Fibroblast of skin of left quadriceps (primary cell): ENCODE data around the gene CCDC154.

ENCODE experiments used
- DNase-seq, 2 experiments: peaks; one replicate each; pipeline ENCODE4 v3.0.0-alpha.2; 2013; ENCODE audit warnings: low read depth in 2 of 2

CCDC154 gene

DNA sequence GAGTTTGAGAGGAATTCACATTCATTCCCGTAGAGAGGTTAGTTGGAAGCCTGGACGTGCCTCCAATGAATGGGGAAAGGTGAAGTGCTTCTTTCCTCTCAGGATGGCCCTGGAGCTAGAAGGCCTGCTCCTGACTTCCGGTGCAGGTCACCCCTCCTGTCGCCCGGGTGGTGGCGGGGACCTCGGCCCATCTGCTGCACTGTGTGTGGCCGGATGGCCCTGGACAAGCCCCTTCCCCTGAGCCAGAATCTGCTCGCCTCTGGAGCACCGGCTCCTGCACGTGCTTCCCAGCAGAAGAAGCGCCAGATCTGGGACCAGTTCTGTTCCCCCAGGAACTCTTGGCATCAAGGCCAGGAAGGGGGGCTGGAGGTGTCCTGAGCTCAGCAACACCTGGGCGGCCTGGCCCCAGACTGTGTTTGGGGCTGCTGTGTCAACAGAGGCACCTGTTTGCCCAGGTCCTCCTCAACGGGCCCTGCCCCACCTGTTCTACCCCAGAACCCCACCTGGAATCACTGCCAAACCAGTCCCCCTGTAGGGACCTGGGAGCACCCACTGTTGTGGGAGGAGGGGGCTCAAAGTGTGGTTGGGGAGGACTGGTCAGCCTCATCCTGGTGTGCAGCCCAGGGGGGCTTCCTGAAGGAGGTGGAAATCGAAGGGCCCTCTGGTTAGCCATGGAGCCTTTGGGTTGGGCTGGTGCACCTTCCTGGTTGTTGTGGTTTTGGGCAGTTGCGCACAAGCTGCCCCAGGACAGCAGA lies 18.6 kb downstream of the CCDC154 start:
- DNase-seq, result no peak

- no peak for DNase-seq
Observed at GRCh38 chr16:1424028-1424427, 20.3 kb downstream of the CCDC154 start.

DNA sequence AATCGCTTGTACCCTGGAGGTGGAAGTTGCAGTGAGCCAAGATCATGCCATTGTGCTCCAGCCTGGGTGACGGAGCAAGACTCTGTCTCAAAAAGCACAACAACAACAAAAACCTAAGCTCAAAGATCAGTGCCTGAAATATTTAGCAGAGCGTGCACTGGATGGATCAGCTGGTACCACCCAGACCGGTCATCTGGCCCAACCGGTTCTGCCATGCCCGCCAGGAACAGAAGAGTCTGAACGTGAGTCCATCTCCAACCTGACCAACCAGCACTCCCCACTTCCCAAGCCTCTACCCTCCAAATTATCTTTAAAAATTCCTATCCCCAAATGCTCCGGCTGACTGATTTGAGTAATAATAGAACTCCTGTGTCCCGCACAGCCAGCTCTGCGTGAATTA lies 22.3 kb downstream of the CCDC154 start:
- DNase-seq, result no peak

DNA sequence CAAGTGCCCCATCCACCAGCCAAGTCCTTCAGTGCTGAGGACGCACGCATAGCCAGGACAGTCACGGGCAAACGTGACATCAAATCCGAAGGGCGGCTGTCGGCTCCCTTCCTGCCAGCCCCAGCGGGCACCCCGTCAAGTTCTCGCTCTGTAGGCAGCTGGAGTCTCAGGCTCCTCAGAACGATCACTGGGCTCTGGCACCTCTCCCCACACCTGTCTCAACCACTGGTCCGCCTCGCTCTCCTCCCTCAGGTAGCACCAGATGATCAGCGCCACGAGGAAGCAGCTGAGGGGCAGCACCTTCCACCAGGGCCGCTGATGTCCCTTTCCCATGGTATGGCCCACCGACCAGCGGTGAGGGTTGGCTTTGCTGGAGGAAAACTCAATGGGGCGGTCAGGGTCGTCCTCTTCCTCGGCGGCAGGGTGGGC lies 24.2 kb downstream of the CCDC154 start:
- no peak for DNase-seq

DNA sequence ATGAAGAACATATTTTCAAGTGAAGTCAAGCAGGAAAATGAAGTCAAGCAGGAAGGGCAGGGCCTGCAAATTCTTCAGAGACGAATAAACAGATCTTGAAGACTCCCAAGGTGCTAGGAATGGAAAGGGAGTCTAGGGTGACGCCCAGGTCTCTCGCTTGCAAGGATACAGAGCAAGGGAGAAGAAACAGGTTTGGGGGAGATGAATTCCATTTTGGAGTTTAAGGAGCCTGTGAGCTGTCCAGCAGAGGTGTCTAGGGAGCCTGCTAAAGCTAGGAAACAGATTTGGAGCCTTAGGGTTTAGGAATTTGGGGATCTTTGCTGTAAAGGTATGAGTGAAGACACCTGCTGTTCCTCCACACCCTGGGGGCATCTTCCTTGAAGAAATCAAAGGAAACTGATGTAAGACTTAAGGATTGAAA lies 27.8 kb downstream of the CCDC154 start:
- DNase-seq, result no peak

DNA sequence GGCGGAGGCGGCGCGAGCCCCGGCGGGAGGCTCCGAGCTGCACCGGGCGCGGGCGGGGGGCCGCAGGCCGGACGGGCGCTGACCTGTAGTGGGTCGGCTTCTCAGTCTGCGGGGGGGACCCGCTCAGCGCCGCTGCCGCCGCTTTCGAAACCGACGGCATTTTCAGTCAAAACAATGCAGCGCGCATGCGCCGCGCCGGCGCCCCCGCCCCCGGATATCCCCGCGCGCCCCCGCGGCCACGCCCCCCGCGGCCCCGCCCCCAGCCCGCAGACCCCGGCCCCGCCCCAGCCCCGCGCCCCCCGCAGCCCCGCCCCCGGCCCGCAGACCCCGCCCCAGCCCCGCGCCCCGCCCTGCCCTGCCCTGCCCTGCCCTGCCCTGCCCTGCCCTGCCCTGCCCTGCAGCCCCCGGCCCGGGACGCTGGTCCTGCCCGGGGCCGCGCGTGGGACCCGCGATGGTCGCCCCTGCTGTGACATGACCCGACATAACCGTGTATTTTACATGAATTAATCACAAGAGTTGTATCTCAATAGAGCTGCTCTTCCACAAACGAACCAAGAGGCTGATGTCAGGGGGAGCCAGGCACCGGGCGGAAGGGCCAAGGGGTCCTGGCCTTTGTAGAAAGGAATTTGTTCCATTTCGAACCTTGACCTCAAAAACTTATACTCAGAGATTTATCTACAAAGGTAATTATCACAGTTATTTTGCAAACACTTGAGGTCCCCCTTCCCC lies 29.7 kb downstream of the CCDC154 start, which contains the start of gene UNKL:
TSS of gene UNKL (minus strand) at position 173 of the 729 bp plus-strand sequence. CDS start at position 160, 13 bp downstream.
- DNase-seq, result peak in 1 of 2 experiments; percentile 18

GRCh38 chr16:1413684-1414531 lies 30.4 kb downstream of the CCDC154 start:
- DNase-seq, result peak in 1 of 2 experiments; percentile 13

DNA sequence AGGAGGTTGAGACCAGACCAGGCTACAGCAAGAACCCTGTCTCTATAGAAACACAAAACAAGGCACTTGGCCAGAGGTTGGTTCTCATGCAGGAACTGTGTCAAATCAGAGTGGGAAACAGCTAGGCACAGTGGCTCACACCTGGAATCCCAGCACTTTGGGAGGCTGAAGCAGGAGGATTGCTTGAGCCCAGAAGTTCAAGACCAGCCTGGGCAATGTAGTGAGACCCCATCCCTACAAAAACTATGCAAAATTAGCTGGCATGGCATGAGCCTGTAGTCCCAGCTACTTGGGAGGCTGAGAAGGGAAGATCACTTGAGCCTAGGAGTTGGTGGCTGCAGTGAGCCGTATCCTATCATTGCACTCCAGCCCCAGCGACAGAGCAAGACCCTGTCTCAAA lies 31.5 kb downstream of the CCDC154 start:
- no peak for DNase-seq

DNA sequence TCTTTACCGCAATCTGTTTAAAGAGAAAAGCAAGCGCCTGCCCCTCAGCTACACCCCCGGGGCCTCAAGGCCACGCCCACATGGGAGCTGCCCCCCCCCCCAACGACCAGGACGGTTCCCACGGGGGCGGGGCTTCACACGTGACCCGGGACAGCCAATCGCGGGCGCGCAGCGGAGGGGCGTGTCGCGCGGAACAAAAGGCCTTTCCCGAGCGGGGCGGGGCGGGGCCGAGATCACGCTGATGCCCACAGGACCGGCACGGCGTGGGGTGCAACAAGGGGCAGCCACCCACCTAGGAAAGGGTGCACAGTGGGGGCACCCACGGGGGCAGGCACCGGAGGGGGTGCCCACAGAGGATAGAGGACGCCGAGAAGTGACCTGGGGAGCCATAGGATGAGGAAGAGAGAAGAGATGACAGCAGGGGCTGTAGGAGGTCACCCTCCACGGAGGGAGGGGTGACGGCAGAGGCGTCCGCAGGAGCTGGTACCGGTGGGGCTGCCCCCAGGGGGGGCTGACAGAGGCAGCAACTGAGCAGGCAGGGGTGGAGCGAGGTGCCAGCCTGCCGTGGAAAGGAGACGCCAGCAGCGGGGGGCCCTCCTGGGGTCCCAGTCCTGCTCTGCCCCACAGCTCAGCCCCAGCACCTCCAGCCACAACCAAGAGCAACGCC lies 36.1 kb downstream of the CCDC154 start:
- peak; percentile 71 to 72 for DNase-seq

DNA sequence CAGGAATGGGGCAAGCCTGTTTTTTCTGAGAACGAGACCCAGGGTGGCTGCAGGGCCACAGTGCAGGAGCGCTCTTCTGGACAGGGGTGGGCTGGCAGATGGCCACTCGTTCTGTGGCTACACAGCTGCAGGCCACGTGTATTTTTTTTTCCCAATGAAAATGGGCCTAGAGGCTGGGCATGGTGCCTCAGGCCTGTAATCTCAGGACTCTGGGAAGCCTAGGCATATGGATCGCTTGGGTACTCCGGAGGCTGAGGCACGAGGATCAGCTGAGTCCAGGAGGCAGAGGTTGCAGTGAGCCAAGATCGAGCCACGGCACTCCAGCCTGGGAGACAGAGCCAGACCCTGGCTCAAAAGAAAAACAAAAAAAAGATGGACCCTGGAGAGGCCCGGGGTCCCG lies 36.6 kb downstream of the CCDC154 start:
- DNase-seq, result no peak

DNA sequence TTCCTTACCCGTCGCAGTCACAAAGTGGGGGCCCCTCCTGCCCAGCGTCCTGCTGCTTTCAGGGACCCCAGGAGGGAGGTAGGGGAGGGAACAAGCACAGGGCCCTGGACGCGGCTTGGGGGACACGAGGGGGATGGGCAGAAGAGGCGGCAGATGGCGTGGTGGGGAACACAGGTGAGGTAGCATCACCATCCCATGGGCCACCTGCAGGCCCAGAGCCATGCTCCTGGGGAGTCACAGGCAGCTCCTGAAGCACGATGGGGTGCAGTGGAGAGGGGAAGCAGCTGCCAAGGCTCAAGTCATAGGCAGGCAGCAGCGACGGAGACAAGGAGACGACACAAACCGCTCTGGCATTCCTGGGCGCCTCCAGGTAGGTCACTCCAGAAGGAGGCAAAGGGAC lies 40.6 kb downstream of the CCDC154 start:
- no peak for DNase-seq

DNA sequence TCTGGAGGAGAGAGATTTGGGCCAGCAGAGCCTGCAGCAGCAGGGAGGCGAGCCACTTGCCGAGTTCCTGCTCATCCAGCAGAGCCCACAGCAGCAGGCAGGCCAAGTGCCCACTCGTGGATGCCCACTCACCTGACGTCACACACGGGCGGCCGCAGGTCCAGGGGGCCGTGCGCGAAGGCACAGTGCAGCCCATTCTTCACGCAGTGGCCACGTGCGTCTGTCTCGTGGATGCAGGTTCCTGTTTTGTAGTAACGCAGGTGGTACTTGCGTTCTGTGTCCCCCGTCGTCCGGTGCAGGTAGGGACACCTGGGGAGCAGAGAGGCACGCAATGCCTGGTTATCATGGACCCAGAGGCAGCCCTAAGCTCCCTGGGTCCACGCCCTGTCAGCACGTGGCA lies 41.3 kb downstream of the CCDC154 start:
- no peak for DNase-seq

GRCh38 chr16:1401758-1402154 lies 42.6 kb downstream of the CCDC154 start:
- DNase-seq, result no peak

DNA sequence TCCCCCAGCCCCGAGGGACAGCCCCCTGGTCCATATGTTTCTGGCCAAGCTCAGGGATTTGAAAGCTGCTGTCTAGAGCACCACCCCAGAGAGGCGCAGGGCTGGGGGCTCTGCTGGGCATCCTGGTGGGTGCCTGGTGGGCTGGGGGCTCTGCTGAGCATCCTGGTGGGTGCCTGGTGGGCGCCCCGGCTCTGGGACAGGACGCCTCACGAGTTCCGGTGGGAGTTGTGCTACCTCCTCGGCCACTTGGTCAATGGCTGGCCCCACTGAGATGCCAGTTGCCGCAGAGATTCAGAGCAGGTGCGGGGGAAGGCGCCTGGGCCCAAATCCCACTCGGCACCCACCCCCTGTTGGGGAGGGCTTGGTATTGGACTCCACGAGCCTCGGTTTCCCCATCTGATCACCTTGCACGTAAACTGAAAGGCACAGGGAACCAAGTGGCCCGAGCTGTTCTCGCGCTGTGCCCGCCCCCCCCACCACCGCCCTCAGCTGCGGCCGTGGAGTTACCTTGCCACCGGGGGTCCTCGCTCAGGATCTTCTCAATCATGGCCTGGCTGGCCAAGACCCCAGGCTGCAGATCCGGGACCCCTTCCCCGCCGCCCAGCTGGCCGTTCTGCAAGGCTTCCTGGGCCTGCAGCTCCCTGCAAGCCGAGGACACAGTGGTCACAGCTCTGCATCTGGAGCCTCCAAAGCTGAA lies 43.1 kb downstream of the CCDC154 start:
- no peak for DNase-seq

DNA sequence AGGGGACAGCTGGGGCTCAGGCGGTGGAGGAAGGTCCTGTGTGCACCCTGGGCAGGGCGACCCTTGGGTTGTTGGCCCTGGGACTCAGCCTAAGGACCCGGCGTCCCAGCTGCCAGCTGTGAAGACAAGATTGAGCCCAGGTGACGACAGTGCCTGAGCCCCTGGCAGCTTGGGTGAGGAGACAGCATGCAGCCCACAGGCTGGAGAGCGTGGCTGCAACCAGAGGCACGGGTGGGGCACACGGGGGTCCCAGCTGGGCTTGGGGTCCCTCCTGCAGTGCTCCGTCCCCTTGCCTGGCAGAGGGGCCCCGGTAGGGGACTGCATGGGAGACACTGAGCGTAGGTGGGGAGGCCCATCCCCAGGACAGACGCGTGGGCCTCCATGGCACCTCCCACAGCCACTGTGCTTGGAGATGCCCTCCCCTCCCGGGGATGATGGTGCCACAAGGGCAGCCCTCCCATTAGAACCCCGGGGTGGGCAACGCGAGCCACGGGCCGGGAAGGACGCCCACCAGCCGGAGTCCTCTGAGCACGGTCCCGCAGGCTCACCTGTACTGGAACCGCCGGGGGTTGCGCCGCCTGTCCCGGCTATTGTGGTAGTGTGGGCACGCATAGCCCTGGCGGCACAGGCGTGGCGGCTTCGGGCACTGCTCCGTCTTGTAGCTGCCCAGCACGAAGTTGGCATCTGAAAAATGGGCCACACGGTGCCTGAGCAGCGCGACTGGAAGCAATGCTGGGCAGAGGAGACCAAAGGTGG lies 45.4 kb downstream of the CCDC154 start:
- DNase-seq, result no peak

DNA sequence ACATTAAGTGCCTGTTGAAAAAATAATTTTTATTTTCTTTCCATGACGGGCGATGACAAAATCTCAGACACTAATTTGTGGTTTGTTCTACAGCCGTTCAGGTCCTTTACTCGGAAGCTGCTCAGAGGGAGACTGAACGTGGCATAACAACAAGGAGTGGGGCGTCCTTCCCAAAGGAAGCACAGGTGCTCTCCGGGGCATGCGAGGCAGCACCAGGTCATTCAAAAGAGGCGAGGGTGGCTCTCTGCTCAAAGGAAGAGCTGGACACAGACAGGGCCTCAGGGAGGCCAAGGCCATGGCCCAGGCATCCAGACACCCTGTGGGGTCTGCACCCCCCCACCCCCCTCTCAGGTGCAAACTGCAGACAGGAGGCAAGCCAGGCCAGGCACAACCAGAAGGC lies 46.0 kb downstream of the CCDC154 start:
- DNase-seq, result no peak

- DNase-seq, result no peak
Observed at GRCh38 chr16:1397779-1398178, 46.6 kb downstream of the CCDC154 start.

DNA sequence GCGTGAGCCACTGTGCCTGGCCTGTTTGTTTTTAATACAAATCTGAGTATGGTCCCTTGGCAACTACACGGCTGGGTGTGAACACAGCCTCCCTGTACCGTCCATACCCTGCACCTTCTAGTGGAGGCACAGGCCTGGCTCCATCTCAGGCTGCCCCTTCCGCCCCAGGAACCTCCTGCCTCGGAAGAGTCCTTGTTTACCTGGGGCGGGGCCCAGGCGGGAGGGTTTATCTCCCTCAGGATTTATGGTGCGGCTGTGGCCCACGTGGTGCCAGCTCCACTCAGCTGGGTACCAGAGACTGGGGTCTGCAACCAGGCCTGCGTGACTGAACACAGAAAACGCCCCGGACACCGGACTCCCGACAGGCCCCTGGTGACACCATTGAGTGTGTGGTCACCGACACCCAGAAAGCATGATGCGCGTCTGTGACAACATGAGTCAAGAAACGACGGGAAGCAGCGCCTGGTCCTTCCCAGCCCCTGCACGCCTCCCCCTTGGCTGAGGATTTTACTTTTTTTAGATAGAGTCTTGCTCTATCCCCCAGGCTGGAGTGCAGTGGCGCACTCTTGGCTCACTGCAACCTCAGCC lies 48.8 kb downstream of the CCDC154 start:
- DNase-seq, result no peak

DNA sequence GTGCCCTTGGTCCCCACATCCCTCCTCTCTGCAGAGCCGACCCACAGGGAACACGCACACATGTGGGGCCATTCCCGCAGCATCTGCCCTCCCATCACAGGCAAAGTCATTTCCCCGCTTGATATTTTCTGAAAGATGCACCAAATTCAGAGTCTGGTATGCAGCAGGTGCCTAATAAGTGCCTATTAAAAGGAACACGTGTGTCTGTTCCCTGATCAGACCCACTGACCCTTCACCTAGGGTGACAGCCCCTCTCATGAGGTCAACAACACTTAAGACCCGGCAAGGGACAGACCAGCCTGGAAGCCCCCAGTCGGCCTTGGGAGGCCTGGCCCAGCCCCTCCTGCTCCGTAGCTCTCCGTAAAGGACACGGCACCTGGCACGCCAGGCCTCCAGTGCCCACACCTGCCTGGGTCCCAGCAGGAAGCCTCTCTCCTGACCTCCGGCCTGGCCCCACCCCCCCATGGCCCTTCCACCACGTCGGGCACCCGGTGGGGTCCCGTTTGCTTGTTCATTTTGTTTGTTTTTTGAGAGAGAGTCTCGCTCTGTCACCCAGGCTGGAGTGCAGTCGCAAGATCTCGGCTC lies 49.9 kb downstream of the CCDC154 start:
- DNase-seq, result no peak
